ENCODE measurements around the gene KDSR.

KDSR gene

DNA sequence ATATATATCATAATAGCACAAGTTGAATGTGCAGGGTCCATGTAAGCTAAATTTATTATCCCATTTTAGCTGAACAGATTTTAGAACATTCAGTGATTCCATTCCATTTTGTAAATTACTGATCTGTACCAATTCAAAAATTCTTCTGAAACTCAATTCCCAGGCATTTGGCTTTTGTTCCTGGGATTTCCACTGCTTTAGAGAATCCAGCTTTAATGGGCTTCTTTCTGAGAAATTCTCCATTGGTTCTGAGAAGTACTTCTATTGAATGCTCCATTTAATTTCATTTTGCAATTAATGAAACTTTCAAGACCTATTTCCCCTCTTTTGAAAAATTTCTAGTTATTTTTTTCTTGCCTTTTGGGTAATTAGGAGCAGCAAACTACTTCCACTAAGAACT is 84.2 kb downstream of the KDSR start:
- TF ChIP-seq, protein P1, sequence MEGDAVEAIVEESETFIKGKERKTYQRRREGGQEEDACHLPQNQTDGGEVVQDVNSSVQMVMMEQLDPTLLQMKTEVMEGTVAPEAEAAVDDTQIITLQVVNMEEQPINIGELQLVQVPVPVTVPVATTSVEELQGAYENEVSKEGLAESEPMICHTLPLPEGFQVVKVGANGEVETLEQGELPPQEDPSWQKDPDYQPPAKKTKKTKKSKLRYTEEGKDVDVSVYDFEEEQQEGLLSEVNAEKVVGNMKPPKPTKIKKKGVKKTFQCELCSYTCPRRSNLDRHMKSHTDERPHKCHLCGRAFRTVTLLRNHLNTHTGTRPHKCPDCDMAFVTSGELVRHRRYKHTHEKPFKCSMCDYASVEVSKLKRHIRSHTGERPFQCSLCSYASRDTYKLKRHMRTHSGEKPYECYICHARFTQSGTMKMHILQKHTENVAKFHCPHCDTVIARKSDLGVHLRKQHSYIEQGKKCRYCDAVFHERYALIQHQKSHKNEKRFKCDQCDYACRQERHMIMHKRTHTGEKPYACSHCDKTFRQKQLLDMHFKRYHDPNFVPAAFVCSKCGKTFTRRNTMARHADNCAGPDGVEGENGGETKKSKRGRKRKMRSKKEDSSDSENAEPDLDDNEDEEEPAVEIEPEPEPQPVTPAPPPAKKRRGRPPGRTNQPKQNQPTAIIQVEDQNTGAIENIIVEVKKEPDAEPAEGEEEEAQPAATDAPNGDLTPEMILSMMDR (IDR thresholded peaks at IDR 0.05): no peak
- TF ChIP-seq ZFX (IDR thresholded peaks at IDR 0.05; ENCODE audit: borderline replicate concordance): no peak
- no peak overlapping the region for H3K27ac ChIP-seq

All from 22Rv1 (cell line).